ENCODE results near the gene TCF7L2.

The TCF7L2 gene

DNA sequence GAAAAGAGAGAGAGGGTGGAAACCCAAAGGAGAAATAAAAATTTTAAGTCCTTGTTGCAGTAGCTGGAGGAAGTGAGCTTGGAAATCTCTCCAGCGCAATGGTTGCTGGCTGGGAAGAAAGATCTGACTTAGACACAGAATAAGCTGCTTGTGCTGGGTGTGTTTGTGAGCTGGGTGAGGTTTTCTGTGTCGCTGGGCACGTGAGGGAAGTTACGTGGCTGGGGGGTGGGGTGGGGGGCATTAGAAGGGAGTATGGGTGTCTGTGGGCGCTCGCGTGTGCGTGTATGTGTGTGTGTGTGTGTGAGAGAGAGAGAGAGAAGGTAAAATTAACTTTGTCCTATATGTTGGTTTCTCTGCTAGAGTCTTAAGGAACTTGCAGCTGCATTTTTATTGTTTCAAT lies 11.6 kb downstream of the TCF7L2 start:
- Histone ChIP-seq H3K4me3 (ENCODE audit: low read depth in 1 of 2, low read length in 1 of 2) (no peak overlapping the region), H3K27me3 (no peaks in the 10 kb centered on the region), H3K27ac (no peak overlapping the region), H3K9me3 (no peaks in the 10 kb centered on the region), H3K36me3 (no peaks in the 10 kb centered on the region), H3K4me1 (ENCODE audit: control insufficient read depth in 1 of 2, insufficient read depth in 1 of 2, low read depth in 1 of 2, low read length in 1 of 2) (peaks cover 17 to 24% of the 10 kb centered on the region in 2 experiments)
- TF ChIP-seq, protein P1, sequence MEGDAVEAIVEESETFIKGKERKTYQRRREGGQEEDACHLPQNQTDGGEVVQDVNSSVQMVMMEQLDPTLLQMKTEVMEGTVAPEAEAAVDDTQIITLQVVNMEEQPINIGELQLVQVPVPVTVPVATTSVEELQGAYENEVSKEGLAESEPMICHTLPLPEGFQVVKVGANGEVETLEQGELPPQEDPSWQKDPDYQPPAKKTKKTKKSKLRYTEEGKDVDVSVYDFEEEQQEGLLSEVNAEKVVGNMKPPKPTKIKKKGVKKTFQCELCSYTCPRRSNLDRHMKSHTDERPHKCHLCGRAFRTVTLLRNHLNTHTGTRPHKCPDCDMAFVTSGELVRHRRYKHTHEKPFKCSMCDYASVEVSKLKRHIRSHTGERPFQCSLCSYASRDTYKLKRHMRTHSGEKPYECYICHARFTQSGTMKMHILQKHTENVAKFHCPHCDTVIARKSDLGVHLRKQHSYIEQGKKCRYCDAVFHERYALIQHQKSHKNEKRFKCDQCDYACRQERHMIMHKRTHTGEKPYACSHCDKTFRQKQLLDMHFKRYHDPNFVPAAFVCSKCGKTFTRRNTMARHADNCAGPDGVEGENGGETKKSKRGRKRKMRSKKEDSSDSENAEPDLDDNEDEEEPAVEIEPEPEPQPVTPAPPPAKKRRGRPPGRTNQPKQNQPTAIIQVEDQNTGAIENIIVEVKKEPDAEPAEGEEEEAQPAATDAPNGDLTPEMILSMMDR (IDR thresholded peaks at IDR 0.05): no peak

DNA sequence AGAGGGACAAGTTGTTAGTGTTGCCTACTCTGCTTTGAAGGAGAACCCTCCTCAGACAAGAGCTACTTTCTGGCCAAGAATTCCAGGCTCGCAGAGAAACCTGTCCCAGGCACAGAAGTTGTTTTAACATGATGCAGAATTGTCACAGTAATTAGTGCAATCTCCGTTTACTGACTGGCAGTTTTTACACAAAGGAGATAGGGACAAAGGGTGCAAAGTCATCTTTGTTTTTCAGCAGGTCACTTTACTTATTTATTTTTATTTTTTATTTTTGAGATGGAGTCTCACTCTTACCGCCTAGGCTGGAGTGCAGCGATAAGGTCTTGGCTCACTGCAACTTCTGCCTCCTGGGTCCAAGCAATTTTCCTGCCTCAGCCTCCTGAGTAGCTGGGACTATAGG lies 12.3 kb downstream of the TCF7L2 start:
- no peaks in the 10 kb centered on the region for H3K36me3 ChIP-seq
- TF ChIP-seq, protein P1 (IDR thresholded peaks at IDR 0.05): no peak
- H3K27me3 ChIP-seq: no peaks in the 10 kb centered on the region
- H3K4me3 ChIP-seq (ENCODE audit: low read depth in 1 of 2, low read length in 1 of 2): no peak overlapping the region
- no peak overlapping the region for H3K27ac ChIP-seq
- H3K4me1 ChIP-seq (ENCODE audit: control insufficient read depth in 1 of 2, insufficient read depth in 1 of 2, low read depth in 1 of 2, low read length in 1 of 2): peaks cover 14 to 19% of the 10 kb centered on the region in 2 experiments
- H3K9me3 ChIP-seq: no peaks in the 10 kb centered on the region

DNA sequence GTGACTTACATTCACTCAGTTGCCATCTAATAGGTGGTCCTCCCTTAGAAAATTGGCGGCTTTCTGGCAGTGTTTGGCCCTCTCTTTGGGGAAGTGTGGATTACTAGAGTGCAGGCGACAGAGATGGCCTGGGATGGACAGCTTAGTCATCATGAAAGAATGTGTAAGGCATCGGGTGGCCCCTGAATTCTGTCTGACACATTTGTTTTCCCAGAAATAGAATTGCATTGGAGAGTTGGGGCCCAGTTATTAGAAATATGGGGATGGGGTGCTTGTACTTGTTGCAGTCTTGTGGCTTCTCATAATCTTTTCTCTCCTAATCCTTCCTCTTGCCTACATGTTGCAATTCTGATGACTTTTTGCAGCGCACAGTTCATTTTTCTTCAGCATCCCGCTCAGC lies 13.8 kb downstream of the TCF7L2 start:
- H3K36me3 ChIP-seq: peaks cover 11% of the 10 kb centered on the region
- no peak overlapping the region for H3K27ac ChIP-seq
- no peaks in the 10 kb centered on the region for H3K9me3 ChIP-seq
- H3K27me3 ChIP-seq: no peaks in the 10 kb centered on the region
- H3K4me1 ChIP-seq (ENCODE audit: control insufficient read depth in 1 of 2, insufficient read depth in 1 of 2, low read depth in 1 of 2, low read length in 1 of 2): peaks cover 9 to 12% of the 10 kb centered on the region in 2 experiments
- TF ChIP-seq, protein P1 (IDR thresholded peaks at IDR 0.05): no peak
- H3K4me3 ChIP-seq (ENCODE audit: low read depth in 1 of 2, low read length in 1 of 2): no peak overlapping the region

DNA sequence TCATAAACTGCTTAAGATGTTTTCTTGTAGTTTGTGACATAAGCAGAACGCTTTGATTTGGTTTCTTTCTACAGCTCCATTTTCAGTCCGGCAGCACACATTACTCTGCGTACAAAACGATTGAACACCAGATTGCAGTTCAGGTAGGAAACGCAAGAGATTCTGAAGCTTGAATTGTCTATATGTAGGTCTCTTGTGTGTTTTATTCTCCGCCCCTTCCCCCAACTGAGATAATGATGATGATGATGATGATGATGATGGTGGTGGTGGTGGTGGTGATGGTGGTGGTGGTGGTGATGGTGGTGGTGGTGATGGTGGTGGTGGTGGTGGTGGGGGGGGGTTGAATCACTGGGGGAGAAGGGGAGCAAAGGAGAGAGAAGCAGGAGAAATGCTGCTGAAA lies 14.4 kb downstream of the TCF7L2 start:
- TF ChIP-seq, protein P1 (IDR thresholded peaks at IDR 0.05): no peak
- Histone ChIP-seq H3K27me3 (no peaks in the 10 kb centered on the region), H3K4me3 (ENCODE audit: low read depth in 1 of 2, low read length in 1 of 2) (no peak overlapping the region), H3K9me3 (no peaks in the 10 kb centered on the region), H3K36me3 (peaks cover 11% of the 10 kb centered on the region), H3K4me1 (ENCODE audit: control insufficient read depth in 1 of 2, insufficient read depth in 1 of 2, low read depth in 1 of 2, low read length in 1 of 2) (peaks cover 9 to 12% of the 10 kb centered on the region in 2 experiments), H3K27ac (no peak overlapping the region)

DNA sequence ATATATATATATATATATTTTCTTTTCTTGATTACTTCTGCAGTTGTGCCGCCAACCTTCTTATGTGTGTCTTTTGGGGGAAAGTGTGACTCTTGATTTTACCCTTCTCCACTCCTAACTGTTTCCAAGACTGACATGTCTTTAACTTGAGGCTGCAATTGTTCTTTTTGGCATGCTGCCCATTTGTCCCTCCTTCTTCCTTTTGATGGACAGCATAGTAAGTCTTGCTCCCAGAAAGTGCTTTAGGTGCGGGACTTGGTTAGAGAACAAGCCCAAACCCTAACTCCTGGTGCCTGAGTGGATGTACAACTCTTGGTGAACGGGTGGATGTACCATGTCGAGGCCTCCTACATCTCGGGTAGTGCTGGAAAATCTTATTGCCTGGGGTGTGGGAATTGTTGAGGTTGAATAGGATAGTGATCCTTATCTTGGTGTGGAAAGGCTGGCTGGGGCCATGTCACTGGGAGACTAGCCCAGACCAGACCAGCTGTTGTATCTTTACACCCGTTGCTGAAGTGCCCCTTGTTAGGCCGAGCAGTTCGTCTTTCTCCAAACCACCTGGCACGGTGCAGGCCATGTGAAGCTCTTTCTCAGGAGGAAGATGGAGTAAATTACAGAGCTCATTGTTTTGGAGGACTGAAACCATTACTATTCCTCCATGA lies 16.3 kb downstream of the TCF7L2 start:
- Histone ChIP-seq H3K27me3 (no peaks in the 10 kb centered on the region), H3K27ac (no peak overlapping the region), H3K4me1 (ENCODE audit: control insufficient read depth in 1 of 2, insufficient read depth in 1 of 2, low read depth in 1 of 2, low read length in 1 of 2) (peaks cover 9 to 12% of the 10 kb centered on the region in 2 experiments), H3K4me3 (ENCODE audit: low read depth in 1 of 2, low read length in 1 of 2) (no peak overlapping the region), H3K36me3 (peaks cover 11% of the 10 kb centered on the region), H3K9me3 (no peaks in the 10 kb centered on the region)
- TF ChIP-seq, protein P1 (IDR thresholded peaks at IDR 0.05): no peak

Data from neutrophil (primary cell).